Stimulated activated CD4-positive, alpha-beta T cell treated with anti-CD3 and anti-CD28 coated beads, Interleukin-1b, Interleukin-23, amount 100 ng/mL, for 24 hours (primary cell): ENCODE measurements around the gene ATOX1.
"Not testable (repeated sequence)": the region's sequence is repeated elsewhere in the genome, so short reads cannot be mapped to it uniquely, and the experiment has no call there.

ENCODE experiments used
- DNase-seq, 4 experiments: peaks; one replicate each; pipeline ENCODE4 v3.0.0-alpha.2; 2020; ENCODE audit warnings: low read depth in 4 of 4, low spot score in 1 of 4

Gene ATOX1

GRCh38 chr5:151699071-151699901 lies 59.1 kb downstream of the ATOX1 start:
- DNase-seq, result no peak

- DNase-seq, result not testable (repeated sequence)
Observed at GRCh38 chr5:151698081-151698480, 60.4 kb downstream of the ATOX1 start.

- DNase-seq, result no peak
Observed at GRCh38 chr5:151697452-151697851, 61.0 kb downstream of the ATOX1 start.

GRCh38 chr5:151696470-151697061 lies 61.9 kb downstream of the ATOX1 start:
- no peak for DNase-seq

- DNase-seq, result no peak
Observed at GRCh38 chr5:151695464-151695863, 63.0 kb downstream of the ATOX1 start.

GRCh38 chr5:151694035-151694485 lies 64.4 kb downstream of the ATOX1 start:
- no peak for DNase-seq
